ENCODE measurements around the gene SOX6. TPM values are rescaled to one million over a fixed set of nuclear protein-coding genes. Genes with fewer than 3 reads are reported as not detected.

SOX6 gene
- total RNA-seq, 1 experiment from 2014 or later, result 5.1 TPM

- Histone ChIP-seq H3F3A (ENCODE audit: insufficient read depth, low read depth) (no peaks in the 10 kb centered on the region), H2AFZ (no peak overlapping the region), H3K4me1 (replicated peaks; ENCODE audit: insufficient read depth) (no peaks in the 10 kb centered on the region), H3K9me3 (ENCODE audit: insufficient read depth, low read depth) (no peaks in the 10 kb centered on the region), H4K20me1 (ENCODE audit: insufficient read depth) (no peaks in the 10 kb centered on the region), H3K79me2 (ENCODE audit: low read depth) (no peaks in the 10 kb centered on the region), H3K4me3 (no peak overlapping the region), H3K4me2 (no peak overlapping the region), H3K9me2 (ENCODE audit: insufficient read depth) (no peaks in the 10 kb centered on the region), H3K27me3 (ENCODE audit: insufficient read depth, low read depth) (no peaks in the 10 kb centered on the region), H3K27ac (no peak overlapping the region), H3K36me3 (ENCODE audit: low read depth) (no peaks in the 10 kb centered on the region)
- ChIA-PET CTCF (no interaction called here), POLR2A (ENCODE audit: unreplicated experiment) (no interaction called here)
- intact Hi-C loops (cut with micrococcal nuclease; ENCODE audit: unreplicated experiment), result no loop called here
- BruUV-seq (replicated peaks), result no TSS peak
- no peak for TF ChIP-seq EZH2 (IDR thresholded peaks at IDR 0.05; ENCODE audit: low read depth)
- TF ChIP-seq CTCF (conservative IDR thresholded peaks at IDR 0.05), result no peak
- no peak for DNase-seq
These were observed 66.8 kb downstream of the SOX6 start for GRCh38 chr11:16289541-16289940.

GRCh38 chr11:16287630-16288280, 68.6 kb downstream of the SOX6 start:
- intact Hi-C loops (cut with micrococcal nuclease; ENCODE audit: unreplicated experiment), result no loop called here
- H3K27ac ChIP-seq, result no peak overlapping the region
- no peaks in the 10 kb centered on the region for H3K9me3 ChIP-seq (ENCODE audit: insufficient read depth, low read depth)
- no peak for DNase-seq
- no peak overlapping the region for H3K4me3 ChIP-seq
- TF ChIP-seq CTCF (conservative IDR thresholded peaks at IDR 0.05) (no peak), EZH2 (IDR thresholded peaks at IDR 0.05; ENCODE audit: low read depth) (no peak)
- H3K4me1 ChIP-seq (replicated peaks; ENCODE audit: insufficient read depth), result no peaks in the 10 kb centered on the region
- no peaks in the 10 kb centered on the region for H3F3A ChIP-seq (ENCODE audit: insufficient read depth, low read depth)
- ChIA-PET POLR2A (ENCODE audit: unreplicated experiment) (no interaction called here), CTCF (no interaction called here)
- no peaks in the 10 kb centered on the region for H3K27me3 ChIP-seq (ENCODE audit: insufficient read depth, low read depth)
- no peaks in the 10 kb centered on the region for H3K36me3 ChIP-seq (ENCODE audit: low read depth)
- no peaks in the 10 kb centered on the region for H4K20me1 ChIP-seq (ENCODE audit: insufficient read depth)
- no peak overlapping the region for H2AFZ ChIP-seq
- H3K9me2 ChIP-seq (ENCODE audit: insufficient read depth), result no peaks in the 10 kb centered on the region
- no peaks in the 10 kb centered on the region for H3K79me2 ChIP-seq (ENCODE audit: low read depth)
- no TSS peak for BruUV-seq (replicated peaks)
- H3K4me2 ChIP-seq, result no peak overlapping the region

DNA sequence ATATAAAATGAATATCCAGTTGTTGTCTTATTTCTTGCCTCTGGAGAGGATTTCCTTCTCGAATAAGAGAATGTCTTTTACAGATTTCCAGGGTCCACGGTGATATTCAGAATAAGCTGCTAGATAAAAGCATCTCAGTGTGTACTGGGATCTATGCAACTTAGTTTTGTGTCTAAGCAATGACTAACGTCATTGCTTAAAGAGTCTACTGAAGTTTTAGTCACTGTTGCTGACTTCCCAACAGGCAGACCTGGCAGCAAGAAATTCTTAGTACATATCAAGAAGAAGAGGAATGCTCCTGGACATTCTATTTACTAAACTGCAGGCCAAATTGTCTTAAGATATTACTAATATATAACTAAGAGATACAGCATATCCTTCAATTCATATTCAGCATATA, 70.3 kb downstream of the SOX6 start:
- H3K9me3 ChIP-seq (ENCODE audit: insufficient read depth, low read depth), result no peaks in the 10 kb centered on the region
- DNase-seq, result no peak
- POLR2A ChIA-PET (ENCODE audit: unreplicated experiment), result no interaction called here
- CTCF ChIA-PET, result no interaction called here
- no peak overlapping the region for H2AFZ ChIP-seq
- H3K4me3 ChIP-seq, result no peak overlapping the region
- H3K27ac ChIP-seq, result no peak overlapping the region
- no peaks in the 10 kb centered on the region for H3K36me3 ChIP-seq (ENCODE audit: low read depth)
- TF ChIP-seq EZH2 (IDR thresholded peaks at IDR 0.05; ENCODE audit: low read depth) (no peak), CTCF (conservative IDR thresholded peaks at IDR 0.05) (no peak)
- BruUV-seq (replicated peaks), result no TSS peak
- no peaks in the 10 kb centered on the region for H4K20me1 ChIP-seq (ENCODE audit: insufficient read depth)
- H3K79me2 ChIP-seq (ENCODE audit: low read depth), result no peaks in the 10 kb centered on the region
- no peaks in the 10 kb centered on the region for H3K27me3 ChIP-seq (ENCODE audit: insufficient read depth, low read depth)
- H3K9me2 ChIP-seq (ENCODE audit: insufficient read depth), result no peaks in the 10 kb centered on the region
- intact Hi-C loops (cut with micrococcal nuclease; ENCODE audit: unreplicated experiment), result no loop called here
- H3K4me2 ChIP-seq, result no peak overlapping the region
- no peaks in the 10 kb centered on the region for H3F3A ChIP-seq (ENCODE audit: insufficient read depth, low read depth)
- H3K4me1 ChIP-seq (replicated peaks; ENCODE audit: insufficient read depth), result no peaks in the 10 kb centered on the region
